Measurements from ENCODE around the gene TAS2R20.
"Not testable (repeated sequence)": the region's sequence is repeated elsewhere in the genome, so short reads cannot be mapped to it uniquely, and the experiment has no call there.

The TAS2R20 gene

GRCh38 chr12:10998204-10998603 lies at the start of gene TAS2R20:
TAS2R20 (minus strand) TSS chr12:10998304; CDS start chr12:10997875, 429 bp downstream.
- no peak for TF ChIP-seq CTCF (IDR thresholded peaks at IDR 0.05)
- no peak for DNase-seq (ENCODE audit: low spot score)
- no peak within 1 kb of the TSS for H3K27ac ChIP-seq
- no peak within 1 kb of the TSS for H3K4me3 ChIP-seq

- H3K27ac ChIP-seq, H3K4me3 ChIP-seq: not testable (repeated sequence)
These were observed 43.3 kb upstream of the TAS2R20 start for GRCh38 chr12:11041366-11041765.

GRCh38 chr12:11040162-11040561 lies 42.1 kb upstream of the TAS2R20 start:
- Histone ChIP-seq H3K4me3 (no peak overlapping the region), H3K27ac (no peak overlapping the region)
- TF ChIP-seq CTCF (IDR thresholded peaks at IDR 0.05) = no peak
- no peak for DNase-seq (ENCODE audit: low spot score)

More at GRCh38 chr12:11041366-11041765, 43.3 kb upstream of the TAS2R20 start:
- not testable (repeated sequence) for DNase-seq (ENCODE audit: low spot score)

GRCh38 chr12:11039171-11039570 lies 41.1 kb upstream of the TAS2R20 start:
- TF ChIP-seq CTCF (IDR thresholded peaks at IDR 0.05) = no peak
- no peak for DNase-seq (ENCODE audit: low spot score)
- H3K27ac ChIP-seq = no peak overlapping the region
- no peak overlapping the region for H3K4me3 ChIP-seq

- not testable (repeated sequence) for DNase-seq (ENCODE audit: low spot score); H3K27ac ChIP-seq; H3K4me3 ChIP-seq
These were observed 35.9 kb upstream of the TAS2R20 start for GRCh38 chr12:11033959-11034358.

GRCh38 chr12:11031307-11031706 lies 33.2 kb upstream of the TAS2R20 start, which contains the start of gene TAS2R31:
TAS2R31 (minus strand) TSS chr12:11031407; CDS start chr12:11031335, 72 bp downstream.
- no peak for DNase-seq (ENCODE audit: low spot score)

GRCh38 chr12:11026118-11026517 lies 28.0 kb upstream of the TAS2R20 start:
- no peak for TF ChIP-seq CTCF (IDR thresholded peaks at IDR 0.05)
- H3K4me3 ChIP-seq = no peak overlapping the region
- H3K27ac ChIP-seq = no peak overlapping the region
- DNase-seq (ENCODE audit: low spot score) = no peak

More at GRCh38 chr12:11031307-11031706, 33.2 kb upstream of the TAS2R20 start, which contains the start of gene TAS2R31:
- TF ChIP-seq CTCF (IDR thresholded peaks at IDR 0.05) = no peak
- no peak within 1 kb of the TSS for H3K4me3 ChIP-seq
- H3K27ac ChIP-seq = no peak within 1 kb of the TSS

- DNase-seq (ENCODE audit: low spot score) = no peak
- Histone ChIP-seq H3K27ac (no peak overlapping the region), H3K4me3 (no peak overlapping the region)
- TF ChIP-seq CTCF (IDR thresholded peaks at IDR 0.05) = no peak
These were observed 25.3 kb upstream of the TAS2R20 start for GRCh38 chr12:11023387-11023786.

All from coronary artery (tissue), 2 donors.